ENCODE data around the gene DDI2. TPM values are rescaled to one million over a fixed set of nuclear protein-coding genes. Genes with fewer than 3 reads are reported as not detected.

Gene DDI2
- total and polyA plus RNA-seq, 10 of the 15 experiments (the other 5 are each of a cell fraction or from before 2014, with no cell fraction given) = 3.3 to 33.1 (median 11.6) TPM

GRCh38 chr1:15654091-15654690 lies 36.9 kb downstream of the DDI2 start:
- ChIA-PET SMC1A (ENCODE audit: uncharacterized antibody, unreplicated experiment) (interaction anchor here (0.6 to 2.9 kb wide), 7 partner anchors 10 to 159 kb away, joined by 3 to 13 read pairs (median 5); no protein-coding TSS in a partner anchor), RAD21 (ENCODE audit: unreplicated experiment) (no interaction called here)
- H3K36me3 ChIP-seq (ENCODE audit: control insufficient read depth in 2 of 2, insufficient read depth in 2 of 2, low read length in 1 of 2) = peaks cover 8 to 22% of the 10 kb centered on the region in 2 experiments
- TF ChIP-seq YY1 (IDR thresholded peaks at IDR 0.05; ENCODE audit: low read depth, low read length) (no peak), CUX1 (IDR thresholded peaks at IDR 0.05; ENCODE audit: insufficient replicate concordance, low read depth, low read length) (no peak), ZZZ3 (IDR thresholded peaks at IDR 0.05; ENCODE audit: control insufficient read depth, insufficient read length, low read depth) (no peak), NR2C2 (IDR thresholded peaks at IDR 0.05; ENCODE audit: borderline replicate concordance, control insufficient read depth, insufficient read length, low read depth) (no peak), TCF7 (IDR thresholded peaks at IDR 0.05; ENCODE audit: borderline replicate concordance) (no peak), FOXK2 (IDR thresholded peaks at IDR 0.05) (no peak), JUND (IDR thresholded peaks at IDR 0.05; ENCODE audit: low read depth, low read length) (no peak), TARDBP (IDR thresholded peaks at IDR 0.05; ENCODE audit: borderline replicate concordance) (no peak), CHD4 (IDR thresholded peaks at IDR 0.05) (no peak), PAX8 (IDR thresholded peaks at IDR 0.05) (no peak), TCF12 (IDR thresholded peaks at IDR 0.05; ENCODE audit: low read depth, low read length) (no peak), CEBPB (IDR thresholded peaks at IDR 0.05; ENCODE audit: borderline replicate concordance in 1 of 2, low read depth in 2 of 2, low read length in 2 of 2) (no peak), WRNIP1 (IDR thresholded peaks at IDR 0.05; ENCODE audit: borderline replicate concordance, low read depth, low read length) (no peak), YBX1 (IDR thresholded peaks at IDR 0.05) (no peak), IKZF1 (conservative IDR thresholded peaks at IDR 0.05) (no peak)
- TF ChIP-seq, protein P1, sequence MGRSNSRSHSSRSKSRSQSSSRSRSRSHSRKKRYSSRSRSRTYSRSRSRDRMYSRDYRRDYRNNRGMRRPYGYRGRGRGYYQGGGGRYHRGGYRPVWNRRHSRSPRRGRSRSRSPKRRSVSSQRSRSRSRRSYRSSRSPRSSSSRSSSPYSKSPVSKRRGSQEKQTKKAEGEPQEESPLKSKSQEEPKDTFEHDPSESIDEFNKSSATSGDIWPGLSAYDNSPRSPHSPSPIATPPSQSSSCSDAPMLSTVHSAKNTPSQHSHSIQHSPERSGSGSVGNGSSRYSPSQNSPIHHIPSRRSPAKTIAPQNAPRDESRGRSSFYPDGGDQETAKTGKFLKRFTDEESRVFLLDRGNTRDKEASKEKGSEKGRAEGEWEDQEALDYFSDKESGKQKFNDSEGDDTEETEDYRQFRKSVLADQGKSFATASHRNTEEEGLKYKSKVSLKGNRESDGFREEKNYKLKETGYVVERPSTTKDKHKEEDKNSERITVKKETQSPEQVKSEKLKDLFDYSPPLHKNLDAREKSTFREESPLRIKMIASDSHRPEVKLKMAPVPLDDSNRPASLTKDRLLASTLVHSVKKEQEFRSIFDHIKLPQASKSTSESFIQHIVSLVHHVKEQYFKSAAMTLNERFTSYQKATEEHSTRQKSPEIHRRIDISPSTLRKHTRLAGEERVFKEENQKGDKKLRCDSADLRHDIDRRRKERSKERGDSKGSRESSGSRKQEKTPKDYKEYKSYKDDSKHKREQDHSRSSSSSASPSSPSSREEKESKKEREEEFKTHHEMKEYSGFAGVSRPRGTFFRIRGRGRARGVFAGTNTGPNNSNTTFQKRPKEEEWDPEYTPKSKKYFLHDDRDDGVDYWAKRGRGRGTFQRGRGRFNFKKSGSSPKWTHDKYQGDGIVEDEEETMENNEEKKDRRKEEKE (IDR thresholded peaks at IDR 0.05) = no peak

More at GRCh38 chr1:15654091-15654690, 36.9 kb downstream of the DDI2 start:
- FAIRE-seq = no peak
- H3K9ac ChIP-seq (ENCODE audit: control insufficient read depth, insufficient read depth, low read length) = no peak overlapping the region
- BruUV-seq (replicated peaks) = TSS peak; percentile 38
- intact Hi-C loops (cut with micrococcal nuclease; ENCODE audit: unreplicated experiment) = no loop called here
- in situ Hi-C loops (cut with MboI) = no loop called here
- 97% methylated on average over 6 of the region's 6 CpGs for WGBS (ENCODE audit: insufficient coverage, insufficient replicate concordance, low lambda C conversion rate, missing lambda C conversion rate)
- CTCF ChIA-PET = interaction anchor here (0.7 to 2.1 kb wide), 3 partner anchors 12 to 107 kb away, joined by 3 to 6 read pairs (median 4); no protein-coding TSS in a partner anchor
- no peaks in the 10 kb centered on the region for H3K79me2 ChIP-seq (ENCODE audit: control insufficient read depth, insufficient read depth, low read length)
- H3K4me3 ChIP-seq = no peak overlapping the region
- no peaks in the 10 kb centered on the region for H3K27me3 ChIP-seq (replicated peaks in 1 of 2; ENCODE audit: control insufficient read depth in 2 of 2, insufficient read depth in 2 of 2, low read length in 1 of 2)
- ATAC-seq = no peak
- H4K20me1 ChIP-seq (ENCODE audit: control insufficient read depth, insufficient read depth) = no peaks in the 10 kb centered on the region
- no peak overlapping the region for H2AFZ ChIP-seq (ENCODE audit: control insufficient read depth, low read depth, low read length)
- H3K4me2 ChIP-seq (ENCODE audit: control insufficient read depth, insufficient read depth) = no peak overlapping the region
- POLR2A ChIA-PET = interaction anchor here (1.0 kb wide), 1 partner anchor 44 kb away, joined by 3 read pairs; no protein-coding TSS in a partner anchor
- H3K27ac ChIP-seq (ENCODE audit: control insufficient read depth, insufficient read depth) = no peak overlapping the region
- H3K9me3 ChIP-seq (replicated peaks; ENCODE audit: control insufficient read depth, insufficient read depth, low read length) = no peaks in the 10 kb centered on the region
- H3K4me1 ChIP-seq (ENCODE audit: control insufficient read depth, insufficient read depth, low read length) = no peaks in the 10 kb centered on the region
- DNase-seq (ENCODE audit: low read depth, low spot score) = no peak

All from GM12878 (cell line).